Neural progenitor cell (in vitro differentiated cells): ENCODE results near the gene STARD7. TPM values are rescaled to one million over a fixed set of nuclear protein-coding genes. Genes with fewer than 3 reads are reported as not detected.
A peak's percentile ranks its signal among the peaks of the same experiment; 100 is the strongest.

Experiments used
- DNase-seq: peaks from one replicate; pipeline ENCODE4 v3.0.0-alpha.2; 2016; ENCODE audit warnings: low spot score
- H2AFZ ChIP-seq: fragments of 200-600 bp; sonication (generic); replicated peaks from 2 replicates; pipeline ENCODE4 v1.6.1; 2016; ENCODE audit warnings: antibody characterized with exemption
- H3F3A ChIP-seq: fragments of 200-600 bp; sonication (generic); 2 replicates; pipeline ENCODE4 v1.6.1; 2016; ENCODE audit warnings: antibody characterized with exemption, low read depth
- H3K27ac ChIP-seq: fragments of 200-600 bp; sonication (generic); 2 replicates; pipeline ENCODE4 v1.5.1; 2016; ENCODE audit warnings: mild to moderate bottlenecking
- H3K27me3 ChIP-seq: fragments of 200-600 bp; sonication (generic); 2 replicates; pipeline ENCODE4 v1.6.1; 2016; ENCODE audit warnings: mild to moderate bottlenecking, moderate library complexity
- H3K36me3 ChIP-seq: fragments of 200-600 bp; sonication (generic); 2 replicates; pipeline ENCODE4 v1.5.1; 2016
- H3K4me1 ChIP-seq: fragments of 200-600 bp; sonication (generic); 2 replicates; pipeline ENCODE4 v1.6.1; 2016; ENCODE audit warnings: mixed run types
- H3K4me2 ChIP-seq: fragments of 200-600 bp; sonication (generic); 2 replicates; pipeline ENCODE4 v1.6.1; 2016
- H3K4me3 ChIP-seq: fragments of 200-600 bp; sonication (generic); 2 replicates; pipeline ENCODE4 v1.5.1; 2016
- H3K79me2 ChIP-seq: fragments of 200-600 bp; sonication (generic); 2 replicates; pipeline ENCODE4 v1.6.1; 2016; ENCODE audit warnings: low read depth
- H3K9ac ChIP-seq: fragments of 200-600 bp; sonication (generic); 2 replicates; pipeline ENCODE4 v1.6.1; 2016
- H3K9me3 ChIP-seq: fragments of 200-600 bp; sonication (generic); 2 replicates; pipeline ENCODE4 v1.5.1; 2016; ENCODE audit warnings: low read depth
- H4K20me1 ChIP-seq: fragments of 200-600 bp; sonication (generic); 2 replicates; pipeline ENCODE4 v1.6.1; 2016; ENCODE audit warnings: low read depth
- H3K27ac Mint-ChIP-seq: 3 replicates; pipeline ENCODE4 v1.8.0; 2021; ENCODE audit warnings: mixed read lengths
- H3K27me3 Mint-ChIP-seq: 2 replicates; pipeline ENCODE4 v1.8.0; 2022; ENCODE audit warnings: low read depth, mild to moderate bottlenecking, inconsistent platforms, moderate library complexity, mixed read lengths; ENCODE audit not compliant: insufficient read depth
- H3K36me3 Mint-ChIP-seq: 3 replicates; pipeline ENCODE4 v1.8.0; 2021; ENCODE audit warnings: mixed read lengths
- H3K4me1 Mint-ChIP-seq: 3 replicates; pipeline ENCODE4 v1.8.0; 2021; ENCODE audit warnings: mixed read lengths
- H3K4me3 Mint-ChIP-seq: 3 replicates; pipeline ENCODE4 v1.8.0; 2021; ENCODE audit warnings: mild to moderate bottlenecking, moderate library complexity, mixed read lengths
- H3K9me3 Mint-ChIP-seq: 3 replicates; pipeline ENCODE4 v1.8.0; 2020; ENCODE audit warnings: mixed read lengths
- EZH2 ChIP-seq: fragments of 200-600 bp; sonication (generic); IDR thresholded peaks from 2 replicates; pipeline ENCODE4 v1.6.1; 2017; ENCODE audit warnings: antibody characterized with exemption, mild to moderate bottlenecking, moderate library complexity
- EZH2phosphoT487 ChIP-seq: fragments of 200-600 bp; sonication (generic); IDR thresholded peaks from 2 replicates; pipeline ENCODE4 v1.6.1; 2017; ENCODE audit warnings: antibody characterized with exemption
- total RNA-seq: library from RNA; depleted of rRNA; stranded (reverse); fragments of >200 nt; gene quantifications from 2 replicates; pipeline ENCODE4 v1.2.3, GENCODE V29; 2015; ENCODE audit warnings: low replicate concordance
- TF ChIP-seq, protein P1 (sequence below): fragments of 200-600 bp; sonication (generic); IDR thresholded peaks from 2 replicates; pipeline ENCODE4 v1.5.1; 2017; ENCODE audit warnings: antibody characterized with exemption, mild to moderate bottlenecking

Gene STARD7
- total RNA-seq, 1 donor from 2014 or later: 179 TPM

GRCh38 chr2:96171831-96172230 lies 36.8 kb downstream of the STARD7 start:
- Histone ChIP-seq H3K4me3 (no peak overlapping the region), H2AFZ (no peak overlapping the region), H3K4me2 (no peak overlapping the region), H4K20me1 (no peaks in the 10 kb centered on the region), H3K27ac (no peak overlapping the region), H3K9ac (no peak overlapping the region), H3K27me3 (no peaks in the 10 kb centered on the region), H3K9me3 (no peaks in the 10 kb centered on the region), H3K4me1 (no peaks in the 10 kb centered on the region), H3K36me3 (no peaks in the 10 kb centered on the region), H3F3A (no peaks in the 10 kb centered on the region), H3K79me2 (no peaks in the 10 kb centered on the region)
- no peak for DNase-seq
- no peaks in the 10 kb centered on the region for H3K36me3 Mint-ChIP-seq
- H3K27ac Mint-ChIP-seq: no peak overlapping the region
- TF ChIP-seq, protein P1, sequence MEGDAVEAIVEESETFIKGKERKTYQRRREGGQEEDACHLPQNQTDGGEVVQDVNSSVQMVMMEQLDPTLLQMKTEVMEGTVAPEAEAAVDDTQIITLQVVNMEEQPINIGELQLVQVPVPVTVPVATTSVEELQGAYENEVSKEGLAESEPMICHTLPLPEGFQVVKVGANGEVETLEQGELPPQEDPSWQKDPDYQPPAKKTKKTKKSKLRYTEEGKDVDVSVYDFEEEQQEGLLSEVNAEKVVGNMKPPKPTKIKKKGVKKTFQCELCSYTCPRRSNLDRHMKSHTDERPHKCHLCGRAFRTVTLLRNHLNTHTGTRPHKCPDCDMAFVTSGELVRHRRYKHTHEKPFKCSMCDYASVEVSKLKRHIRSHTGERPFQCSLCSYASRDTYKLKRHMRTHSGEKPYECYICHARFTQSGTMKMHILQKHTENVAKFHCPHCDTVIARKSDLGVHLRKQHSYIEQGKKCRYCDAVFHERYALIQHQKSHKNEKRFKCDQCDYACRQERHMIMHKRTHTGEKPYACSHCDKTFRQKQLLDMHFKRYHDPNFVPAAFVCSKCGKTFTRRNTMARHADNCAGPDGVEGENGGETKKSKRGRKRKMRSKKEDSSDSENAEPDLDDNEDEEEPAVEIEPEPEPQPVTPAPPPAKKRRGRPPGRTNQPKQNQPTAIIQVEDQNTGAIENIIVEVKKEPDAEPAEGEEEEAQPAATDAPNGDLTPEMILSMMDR: no peak
- no peak for TF ChIP-seq EZH2
- no peak for TF ChIP-seq EZH2phosphoT487
- H3K4me3 Mint-ChIP-seq: no peak overlapping the region
- H3K9me3 Mint-ChIP-seq: peaks cover 8% of the 10 kb centered on the region
- H3K27me3 Mint-ChIP-seq: peaks cover 2% of the 10 kb centered on the region
- no peaks in the 10 kb centered on the region for H3K4me1 Mint-ChIP-seq

DNA sequence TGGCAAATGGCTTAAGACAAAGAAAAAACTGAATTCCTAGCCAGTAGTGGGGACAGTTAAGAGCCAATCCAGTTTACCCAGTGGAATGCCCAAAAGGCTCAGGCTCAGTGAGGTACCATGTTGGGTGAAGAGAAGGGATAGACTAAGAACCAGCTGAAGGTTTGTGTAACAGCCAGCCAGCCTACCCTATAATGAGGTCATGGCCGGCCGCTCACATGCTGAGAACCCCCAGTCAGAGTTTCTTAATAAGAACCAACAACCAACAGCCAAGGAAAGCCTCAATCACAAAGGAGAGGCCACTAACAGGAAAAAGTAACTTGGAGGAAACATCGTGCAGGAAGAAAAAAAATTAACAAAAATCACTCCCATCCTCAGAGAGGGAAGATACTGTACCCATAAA lies 38.0 kb downstream of the STARD7 start:
- TF ChIP-seq EZH2 (no peak), EZH2phosphoT487 (no peak)
- TF ChIP-seq, protein P1: no peak
- H3K27ac ChIP-seq: no peak overlapping the region
- H3K4me1 ChIP-seq: no peaks in the 10 kb centered on the region
- Mint-ChIP-seq H3K27me3 (peaks cover 2% of the 10 kb centered on the region), H3K9me3 (peaks cover 8% of the 10 kb centered on the region), H3K27ac (peak overlapping the region; percentile 24), H3K4me1 (no peaks in the 10 kb centered on the region), H3K36me3 (no peaks in the 10 kb centered on the region), H3K4me3 (no peak overlapping the region)
- no peak overlapping the region for H3K4me3 ChIP-seq
- no peaks in the 10 kb centered on the region for H3K27me3 ChIP-seq
- no peaks in the 10 kb centered on the region for H3K36me3 ChIP-seq
- H3F3A ChIP-seq: no peaks in the 10 kb centered on the region
- no peak overlapping the region for H3K4me2 ChIP-seq
- H3K79me2 ChIP-seq: no peaks in the 10 kb centered on the region
- no peak for DNase-seq
- H3K9me3 ChIP-seq: no peaks in the 10 kb centered on the region
- H3K9ac ChIP-seq: no peak overlapping the region
- H4K20me1 ChIP-seq: no peaks in the 10 kb centered on the region
- H2AFZ ChIP-seq: no peak overlapping the region

DNA sequence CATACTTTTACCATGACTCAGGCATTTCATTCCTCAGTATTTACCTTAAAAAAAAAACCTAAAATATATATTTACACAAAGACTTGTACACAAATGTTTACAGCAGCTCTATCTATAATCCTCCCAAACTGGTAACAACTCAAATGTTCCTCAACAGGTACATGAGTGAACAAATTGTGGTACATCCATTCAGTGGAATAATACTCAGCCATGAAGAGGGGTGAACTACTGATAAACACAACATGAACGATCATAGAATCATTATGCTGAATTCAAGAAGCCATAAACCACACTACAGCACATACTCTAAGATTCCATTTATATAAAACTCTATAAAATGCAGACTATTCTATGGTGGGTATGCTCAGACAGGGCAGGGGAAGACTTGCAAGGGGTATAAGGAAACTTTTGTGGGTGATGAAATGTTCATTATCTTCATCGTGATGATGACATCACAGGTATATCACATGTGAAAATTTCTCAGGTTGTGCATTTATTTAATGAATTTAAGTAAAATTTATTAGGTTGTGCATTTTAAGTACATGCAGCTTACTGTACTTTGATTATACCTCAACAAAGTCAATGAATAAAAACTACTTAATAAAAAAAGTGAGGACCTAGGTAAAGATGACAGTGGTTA lies 38.6 kb downstream of the STARD7 start:
- TF ChIP-seq, protein P1: no peak
- TF ChIP-seq EZH2 (no peak), EZH2phosphoT487 (no peak)
- Histone ChIP-seq H3K4me3 (no peak overlapping the region), H3K9ac (no peak overlapping the region), H3K36me3 (no peaks in the 10 kb centered on the region), H4K20me1 (no peaks in the 10 kb centered on the region), H3K9me3 (no peaks in the 10 kb centered on the region), H3K27me3 (no peaks in the 10 kb centered on the region), H3F3A (peaks cover under 1% of the 10 kb centered on the region), H3K4me2 (no peak overlapping the region), H3K27ac (no peak overlapping the region), H3K79me2 (no peaks in the 10 kb centered on the region), H3K4me1 (peaks cover 2% of the 10 kb centered on the region), H2AFZ (no peak overlapping the region)
- Mint-ChIP-seq H3K27ac (peak overlapping the region; percentile 24), H3K4me3 (no peak overlapping the region), H3K27me3 (peaks cover 2% of the 10 kb centered on the region), H3K36me3 (no peaks in the 10 kb centered on the region), H3K4me1 (peaks cover 1% of the 10 kb centered on the region), H3K9me3 (peaks cover 8% of the 10 kb centered on the region)
- no peak for DNase-seq
